Activated T-cell treated with anti-CD3 and anti-CD28 coated beads, Interleukin-2, amount 50 U/mL, for 4 hours (primary cell): ENCODE data around the gene GPR156. TPM values are rescaled to one million over a fixed set of nuclear protein-coding genes. Genes with fewer than 3 reads are reported as not detected.

Experiments
- ATAC-seq, 2 donors: fragments of 200-7000 bp; cut with Tn5 transposase; one replicate each; pipeline ENCODE4 v1.10.0; 2021
- DNase-seq: peaks from one replicate; pipeline ENCODE4 v3.0.0-alpha.2; 2020
- H3K27me3 Mint-ChIP-seq: one replicate; pipeline ENCODE4 v1.8.0; 2021; ENCODE audit warnings: low read depth, mixed read lengths
- H3K36me3 Mint-ChIP-seq: one replicate; pipeline ENCODE4 v1.8.0; 2022; ENCODE audit warnings: mixed read lengths; ENCODE audit not compliant: insufficient read depth
- H3K4me1 Mint-ChIP-seq: one replicate; pipeline ENCODE4 v1.8.0; 2021; ENCODE audit warnings: low read depth, mixed read lengths
- H3K4me3 Mint-ChIP-seq: one replicate; pipeline ENCODE4 v1.8.0; 2021; ENCODE audit warnings: mild to moderate bottlenecking, moderate library complexity, mixed read lengths
- H3K9me3 Mint-ChIP-seq: one replicate; pipeline ENCODE4 v1.8.0; 2021; ENCODE audit warnings: mixed read lengths
- total RNA-seq, 3 donors: library from RNA; stranded (reverse); gene quantifications; one replicate each; pipeline ENCODE4 v1.2.1, GENCODE V29; 2021

Gene GPR156
- total RNA-seq, 3 donors from 2014 or later, result 0.10 to 0.38 (median 0.16) TPM

- Mint-ChIP-seq H3K27me3 (no peaks in the 10 kb centered on the region), H3K36me3 (no peaks in the 10 kb centered on the region), H3K4me3 (no peak overlapping the region), H3K9me3 (no peaks in the 10 kb centered on the region), H3K4me1 (no peaks in the 10 kb centered on the region)
- ATAC-seq, result no peak
- no peak for DNase-seq
Observed at GRCh38 chr3:120125992-120126391, 159.0 kb downstream of the GPR156 start.

GRCh38 chr3:120119846-120120510, 165.0 kb downstream of the GPR156 start:
- H3K9me3 Mint-ChIP-seq, result peaks cover 5% of the 10 kb centered on the region
- no peak for ATAC-seq
- H3K27me3 Mint-ChIP-seq, result no peaks in the 10 kb centered on the region
- no peak overlapping the region for H3K4me3 Mint-ChIP-seq
- peaks cover 4% of the 10 kb centered on the region for H3K36me3 Mint-ChIP-seq
- no peaks in the 10 kb centered on the region for H3K4me1 Mint-ChIP-seq
- no peak for DNase-seq

Other genes with a start within 250 kb of the GPR156 start
- gene GSK3B, start 190.8 kb downstream of the GPR156 start, total RNA-seq, result 10 to 100 TPM; 28.3 to 29.2 (median 28.5) TPM
- 10 to 100 TPM; 39.1 to 44.3 (median 39.9) TPM for gene LRRC58, start 64.1 kb upstream of the GPR156 start, total RNA-seq
- gene FSTL1, start 165.8 kb upstream of the GPR156 start, total RNA-seq, result 1 to 10 TPM in 1 of 3 donors, under 1 TPM in 2; 0.58 to 1.2 (median 0.91) TPM